Astrocyte (in vitro differentiated cells and primary cell): ENCODE results near the gene UAP1L1. TPM values are rescaled to one million over a fixed set of nuclear protein-coding genes. Genes with fewer than 3 reads are reported as not detected.

Experiments
- DNase-seq: peaks from one replicate; pipeline ENCODE4 v3.0.0-alpha.2; 2010; ENCODE audit warnings: low read depth
- FAIRE-seq: peaks from 2 replicates; lab custom pipeline; 2011; peaks lifted over from hg19 to GRCh38; lab: Jason Lieb, UNC
- H2AFZ ChIP-seq: 2 replicates; pipeline ENCODE4 v1.6.0; 2012; ENCODE audit warnings: low read depth, low read length, inconsistent platforms
- H3K27ac ChIP-seq: 2 replicates; pipeline ENCODE4 v1.5.1; 2011; ENCODE audit warnings: low read depth, low read length, inconsistent platforms
- H3K27me3 ChIP-seq: 2 replicates; pipeline ENCODE4 v1.6.0; 2011; ENCODE audit warnings: low read length, inconsistent platforms; ENCODE audit not compliant: insufficient read depth
- H3K36me3 ChIP-seq: 2 replicates; pipeline ENCODE4 v1.5.1; 2011; ENCODE audit warnings: low read length, inconsistent platforms; ENCODE audit not compliant: insufficient read depth
- H3K4me1 ChIP-seq: 2 replicates; pipeline ENCODE4 v1.5.1; 2011; ENCODE audit warnings: low read length, inconsistent platforms; ENCODE audit not compliant: insufficient read depth
- H3K4me2 ChIP-seq: 2 replicates; pipeline ENCODE4 v1.6.0; 2012; ENCODE audit warnings: low read length, inconsistent platforms
- H3K4me3 ChIP-seq: 2 replicates; pipeline ENCODE4 v1.5.1; 2011; ENCODE audit warnings: low read depth, mild to moderate bottlenecking, low read length, inconsistent platforms; ENCODE audit not compliant: insufficient read depth
- H3K79me2 ChIP-seq: 2 replicates; pipeline ENCODE4 v1.6.0; 2012; ENCODE audit warnings: mild to moderate bottlenecking, low read length, inconsistent platforms; ENCODE audit not compliant: insufficient read depth
- H3K9ac ChIP-seq: 2 replicates; pipeline ENCODE4 v1.6.0; 2012; ENCODE audit warnings: mild to moderate bottlenecking, low read length, inconsistent platforms
- H3K9me3 ChIP-seq: 2 replicates; pipeline ENCODE4 v1.5.1; 2012; ENCODE audit warnings: low read depth, mild to moderate bottlenecking, low read length, inconsistent platforms; ENCODE audit not compliant: insufficient read depth
- H4K20me1 ChIP-seq: 2 replicates; pipeline ENCODE4 v1.6.0; 2012; ENCODE audit warnings: low read length, inconsistent platforms; ENCODE audit not compliant: insufficient read depth
- H3K27ac Mint-ChIP-seq: one replicate; pipeline ENCODE4 v1.8.0; 2021; ENCODE audit warnings: mild to moderate bottlenecking, mixed read lengths; ENCODE audit not compliant: unreplicated experiment
- H3K27me3 Mint-ChIP-seq: one replicate; pipeline ENCODE4 v1.8.0; 2021; ENCODE audit warnings: low read depth, mixed read lengths; ENCODE audit not compliant: unreplicated experiment
- H3K36me3 Mint-ChIP-seq: one replicate; pipeline ENCODE4 v1.8.0; 2021; ENCODE audit warnings: low read depth, mixed read lengths; ENCODE audit not compliant: unreplicated experiment
- H3K4me1 Mint-ChIP-seq: one replicate; pipeline ENCODE4 v1.8.0; 2021; ENCODE audit warnings: low read depth, mixed read lengths; ENCODE audit not compliant: unreplicated experiment
- H3K4me3 Mint-ChIP-seq: one replicate; pipeline ENCODE4 v1.8.0; 2021; ENCODE audit warnings: mild to moderate bottlenecking, moderate library complexity, mixed read lengths; ENCODE audit not compliant: unreplicated experiment
- H3K9me3 Mint-ChIP-seq: one replicate; pipeline ENCODE4 v1.8.0; 2021; ENCODE audit warnings: mild to moderate bottlenecking, mixed read lengths; ENCODE audit not compliant: unreplicated experiment
- CTCF ChIP-seq: IDR thresholded peaks from 2 replicates; pipeline ENCODE4 v1.5.1; 2011; ENCODE audit warnings: low read depth, mild to moderate bottlenecking, inconsistent platforms, low read length, moderate library complexity; ENCODE audit not compliant: insufficient read depth
- EZH2 ChIP-seq: IDR thresholded peaks from 2 replicates; pipeline ENCODE4 v1.6.1; 2012; ENCODE audit warnings: mild to moderate bottlenecking, low read length, inconsistent platforms; ENCODE audit not compliant: insufficient read depth
- total RNA-seq: library from RNA; stranded (reverse); gene quantifications from 2 replicates; pipeline ENCODE4 v1.2.1, GENCODE V29; 2021

The UAP1L1 gene
- total RNA-seq, 1 donor from 2014 or later, result 4.0 TPM

DNA sequence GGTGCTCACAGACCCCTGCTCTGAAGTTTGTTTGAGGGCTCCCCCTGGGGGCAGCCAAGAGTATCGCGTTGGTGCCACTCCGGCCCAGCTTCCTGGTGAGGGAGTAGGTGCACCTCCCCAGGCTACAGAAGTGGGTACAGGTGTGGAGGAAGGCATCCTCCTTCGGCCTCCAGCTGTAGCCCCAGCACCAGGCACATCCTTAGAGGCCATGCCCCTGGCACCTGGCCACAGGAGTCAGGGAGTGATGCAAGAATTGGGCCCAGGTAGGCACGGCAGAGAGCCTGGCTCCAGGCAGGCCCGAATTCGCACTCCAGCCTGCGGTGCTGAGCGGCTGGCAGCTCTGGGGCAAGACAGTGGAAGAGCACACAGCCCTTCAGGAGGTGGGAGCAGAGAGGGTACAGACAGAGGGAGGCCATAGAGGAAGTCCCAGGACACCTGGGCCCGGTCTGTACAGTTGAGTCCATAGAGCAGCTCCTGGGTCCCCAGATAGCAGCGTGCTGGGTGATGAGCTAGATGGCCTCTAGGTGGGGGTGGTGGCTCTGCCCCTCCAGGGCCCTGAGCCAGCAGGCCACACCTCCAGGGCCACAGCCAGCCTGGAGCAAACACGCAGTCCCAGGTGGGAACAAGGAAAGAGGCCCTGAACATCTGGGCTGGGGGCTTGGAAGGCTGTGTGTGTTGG lies 9.3 kb upstream of the UAP1L1 start:
- FAIRE-seq (no peak), DNase-seq (peak; percentile 55)
- no peaks in the 10 kb centered on the region for H3K9me3 Mint-ChIP-seq
- H2AFZ ChIP-seq, result no peak overlapping the region
- peaks cover 3% of the 10 kb centered on the region for H3K36me3 Mint-ChIP-seq
- no peaks in the 10 kb centered on the region for H3K79me2 ChIP-seq
- H3K4me3 ChIP-seq, result no peak overlapping the region
- H3K4me3 Mint-ChIP-seq, result no peak overlapping the region
- TF ChIP-seq EZH2, result no peak
- peak; percentile 67 for TF ChIP-seq CTCF
- peaks cover 9% of the 10 kb centered on the region for H3K4me1 ChIP-seq
- peaks cover 14% of the 10 kb centered on the region for H4K20me1 ChIP-seq
- H3K4me1 Mint-ChIP-seq, result no peaks in the 10 kb centered on the region
- H3K27me3 ChIP-seq, result no peaks in the 10 kb centered on the region
- H3K36me3 ChIP-seq, result no peaks in the 10 kb centered on the region
- no peaks in the 10 kb centered on the region for H3K9me3 ChIP-seq
- H3K27ac Mint-ChIP-seq, result no peak overlapping the region
- no peak overlapping the region for H3K4me2 ChIP-seq
- no peak overlapping the region for H3K9ac ChIP-seq
- no peak overlapping the region for H3K27ac ChIP-seq
- peaks cover 12% of the 10 kb centered on the region for H3K27me3 Mint-ChIP-seq

DNA sequence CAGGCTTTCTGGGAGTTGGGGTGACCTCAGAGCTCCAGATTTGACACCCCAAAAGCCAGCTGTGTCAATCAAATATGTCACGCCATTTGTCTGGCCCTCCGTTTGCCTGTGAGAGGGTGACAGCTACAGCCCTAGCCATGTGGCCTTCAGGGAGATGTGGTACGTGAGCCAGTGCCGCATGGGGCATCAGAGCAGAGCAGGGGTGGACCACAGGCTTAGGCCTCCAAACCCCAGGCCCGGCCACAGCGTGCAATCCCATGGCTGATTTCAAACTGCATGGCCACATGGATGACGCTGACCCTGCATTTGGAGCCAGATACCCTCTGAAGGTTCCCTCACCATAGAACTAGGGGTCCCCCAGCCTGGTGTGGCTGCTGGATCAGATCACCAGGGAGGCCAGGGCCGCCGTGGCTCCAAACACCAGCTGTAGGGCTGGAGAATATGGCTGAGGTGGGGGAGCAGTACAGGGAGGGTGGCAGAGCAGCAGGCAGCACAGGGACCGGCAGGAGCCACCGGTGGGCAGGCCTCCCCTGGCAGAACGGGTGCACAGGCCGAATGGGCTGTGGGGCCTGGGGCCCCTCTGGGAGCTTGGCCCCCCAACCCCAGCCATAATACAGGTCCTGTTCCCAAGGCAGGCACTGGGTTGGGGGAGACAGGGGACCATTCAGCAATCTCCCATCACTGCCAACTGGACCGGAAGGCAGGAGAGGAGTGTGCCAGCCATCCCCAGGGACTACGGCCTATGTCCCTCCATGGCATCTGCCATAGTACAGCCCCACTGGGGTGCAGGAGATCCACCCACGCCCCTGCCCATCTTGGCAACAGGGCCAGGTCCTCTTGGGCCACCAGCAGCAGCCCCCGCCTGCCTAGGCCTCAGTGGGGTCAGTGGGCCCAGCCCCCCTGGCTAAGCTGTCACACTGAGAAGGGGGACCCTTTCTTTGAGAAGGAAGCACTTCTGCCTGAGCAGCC lies 8.5 kb upstream of the UAP1L1 start:
- peak overlapping the region; percentile 86 for H3K4me2 ChIP-seq

More for the DNA sequence above, 8.5 kb upstream of the UAP1L1 start:
- Histone ChIP-seq H3K9ac (no peak overlapping the region), H3K36me3 (no peaks in the 10 kb centered on the region), H3K79me2 (no peaks in the 10 kb centered on the region), H3K27me3 (no peaks in the 10 kb centered on the region), H3K27ac (no peak overlapping the region), H3K4me1 (peaks cover 9% of the 10 kb centered on the region), H4K20me1 (peaks cover 14% of the 10 kb centered on the region), H3K4me3 (peak overlapping the region; percentile 39), H2AFZ (no peak overlapping the region), H3K9me3 (no peaks in the 10 kb centered on the region)
- Mint-ChIP-seq H3K27me3 (peaks cover 15% of the 10 kb centered on the region), H3K9me3 (no peaks in the 10 kb centered on the region), H3K27ac (no peak overlapping the region), H3K36me3 (peaks cover 3% of the 10 kb centered on the region), H3K4me1 (no peaks in the 10 kb centered on the region), H3K4me3 (no peak overlapping the region)
- DNase-seq, result no peak
- TF ChIP-seq EZH2, result no peak
- TF ChIP-seq CTCF, result no peak
- FAIRE-seq, result no peak
